ENCODE data around the gene TAF8.

Gene TAF8

GRCh38 chr6:42125663-42126062, 75.3 kb downstream of the TAF8 start:
- Histone ChIP-seq H3K9ac (ENCODE audit: low read length) (no peak overlapping the region), H3K4me2 (ENCODE audit: low read depth, low read length) (no peak overlapping the region), H3F3A (ENCODE audit: insufficient read depth, low read length) (no peaks in the 10 kb centered on the region), H3K27me3 (replicated peaks; ENCODE audit: insufficient read depth, low read length) (no peaks in the 10 kb centered on the region), H3K9me3 (replicated peaks; ENCODE audit: insufficient read depth, low read length) (no peaks in the 10 kb centered on the region), H3K9me2 (replicated peaks; ENCODE audit: insufficient read depth, low read length) (no peaks in the 10 kb centered on the region), H3K4me3 (ENCODE audit: low read length) (no peak overlapping the region), H4K20me1 (ENCODE audit: insufficient read depth, low read length) (no peaks in the 10 kb centered on the region), H3K27ac (ENCODE audit: low read length) (no peak overlapping the region), H3K79me2 (ENCODE audit: low read length) (no peaks in the 10 kb centered on the region), H3K36me3 (replicated peaks; ENCODE audit: insufficient read depth, low read length) (no peaks in the 10 kb centered on the region), H2AFZ (ENCODE audit: low read length) (no peak overlapping the region), H3K4me1 (ENCODE audit: low read length) (no peaks in the 10 kb centered on the region)
- DNase-seq: no peak
- TF ChIP-seq CTCF (IDR thresholded peaks at IDR 0.05; ENCODE audit: low read length) (no peak), EZH2phosphoT487 (IDR thresholded peaks at IDR 0.05; ENCODE audit: low read length) (no peak), EZH2 (optimal IDR thresholded peaks at IDR 0.05; ENCODE audit: low read depth, low read length) (no peak)

- TF ChIP-seq EZH2 (optimal IDR thresholded peaks at IDR 0.05; ENCODE audit: low read depth, low read length): no peak
- no peak for TF ChIP-seq EZH2phosphoT487 (IDR thresholded peaks at IDR 0.05; ENCODE audit: low read length)
- no peak for TF ChIP-seq CTCF (IDR thresholded peaks at IDR 0.05; ENCODE audit: low read length)
- H4K20me1 ChIP-seq (ENCODE audit: insufficient read depth, low read length): no peaks in the 10 kb centered on the region
- no peak overlapping the region for H3K4me2 ChIP-seq (ENCODE audit: low read depth, low read length)
- H3K4me3 ChIP-seq (ENCODE audit: low read length): no peak overlapping the region
- no peak for DNase-seq
- no peaks in the 10 kb centered on the region for H3K27me3 ChIP-seq (replicated peaks; ENCODE audit: insufficient read depth, low read length)
- no peak overlapping the region for H3K27ac ChIP-seq (ENCODE audit: low read length)
- no peaks in the 10 kb centered on the region for H3K9me2 ChIP-seq (replicated peaks; ENCODE audit: insufficient read depth, low read length)
- H3K9me3 ChIP-seq (replicated peaks; ENCODE audit: insufficient read depth, low read length): no peaks in the 10 kb centered on the region
- H3K9ac ChIP-seq (ENCODE audit: low read length): no peak overlapping the region
- no peaks in the 10 kb centered on the region for H3K36me3 ChIP-seq (replicated peaks; ENCODE audit: insufficient read depth, low read length)
- no peaks in the 10 kb centered on the region for H3K4me1 ChIP-seq (ENCODE audit: low read length)
- H2AFZ ChIP-seq (ENCODE audit: low read length): no peak overlapping the region
- no peaks in the 10 kb centered on the region for H3F3A ChIP-seq (ENCODE audit: insufficient read depth, low read length)
- H3K79me2 ChIP-seq (ENCODE audit: low read length): no peaks in the 10 kb centered on the region
These were observed 78.4 kb downstream of the TAF8 start for GRCh38 chr6:42128460-42129359.

GRCh38 chr6:42129360-42129676, 79.0 kb downstream of the TAF8 start:
- Histone ChIP-seq H3K4me1 (ENCODE audit: low read length) (no peaks in the 10 kb centered on the region), H3K79me2 (ENCODE audit: low read length) (no peaks in the 10 kb centered on the region), H3K9ac (ENCODE audit: low read length) (no peak overlapping the region), H3K9me2 (replicated peaks; ENCODE audit: insufficient read depth, low read length) (no peaks in the 10 kb centered on the region), H3K27ac (ENCODE audit: low read length) (no peak overlapping the region), H2AFZ (ENCODE audit: low read length) (no peak overlapping the region), H3K9me3 (replicated peaks; ENCODE audit: insufficient read depth, low read length) (no peaks in the 10 kb centered on the region), H3K4me3 (ENCODE audit: low read length) (no peak overlapping the region), H3F3A (ENCODE audit: insufficient read depth, low read length) (no peaks in the 10 kb centered on the region), H3K36me3 (replicated peaks; ENCODE audit: insufficient read depth, low read length) (no peaks in the 10 kb centered on the region), H3K27me3 (replicated peaks; ENCODE audit: insufficient read depth, low read length) (no peaks in the 10 kb centered on the region), H3K4me2 (ENCODE audit: low read depth, low read length) (no peak overlapping the region), H4K20me1 (ENCODE audit: insufficient read depth, low read length) (no peaks in the 10 kb centered on the region)
- no peak for DNase-seq
- TF ChIP-seq CTCF (IDR thresholded peaks at IDR 0.05; ENCODE audit: low read length): no peak
- no peak for TF ChIP-seq EZH2phosphoT487 (IDR thresholded peaks at IDR 0.05; ENCODE audit: low read length)
- TF ChIP-seq EZH2 (optimal IDR thresholded peaks at IDR 0.05; ENCODE audit: low read depth, low read length): no peak

Measured in MM.1S (cell line).